ENCODE results near the gene DBP.
"Not testable (repeated sequence)": the region's sequence is repeated elsewhere in the genome, so short reads cannot be mapped to it uniquely, and the experiment has no call there.

The DBP gene

DNA sequence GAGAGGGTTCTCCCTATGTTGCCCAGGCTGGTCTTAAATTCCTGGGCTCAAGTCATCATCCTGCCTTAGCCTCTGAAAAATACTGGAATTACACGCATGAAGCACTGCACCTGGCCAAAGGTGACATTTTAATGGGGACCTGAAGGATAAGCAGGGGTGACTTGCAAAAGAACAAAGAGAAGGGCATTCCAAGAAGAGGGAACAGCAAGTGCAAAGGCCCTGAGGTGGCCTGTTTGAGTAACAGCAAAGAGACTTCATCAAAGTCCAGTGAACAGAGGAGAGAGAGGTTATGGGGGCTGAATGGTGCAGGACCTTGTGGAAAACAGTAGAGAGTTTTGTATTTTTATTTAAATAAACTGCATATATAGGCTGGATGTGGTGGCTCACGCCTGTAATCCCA is 4.7 kb upstream of the DBP start:
- DNase-seq (ENCODE audit: low read depth in 2 of 2) = no peak

DNA sequence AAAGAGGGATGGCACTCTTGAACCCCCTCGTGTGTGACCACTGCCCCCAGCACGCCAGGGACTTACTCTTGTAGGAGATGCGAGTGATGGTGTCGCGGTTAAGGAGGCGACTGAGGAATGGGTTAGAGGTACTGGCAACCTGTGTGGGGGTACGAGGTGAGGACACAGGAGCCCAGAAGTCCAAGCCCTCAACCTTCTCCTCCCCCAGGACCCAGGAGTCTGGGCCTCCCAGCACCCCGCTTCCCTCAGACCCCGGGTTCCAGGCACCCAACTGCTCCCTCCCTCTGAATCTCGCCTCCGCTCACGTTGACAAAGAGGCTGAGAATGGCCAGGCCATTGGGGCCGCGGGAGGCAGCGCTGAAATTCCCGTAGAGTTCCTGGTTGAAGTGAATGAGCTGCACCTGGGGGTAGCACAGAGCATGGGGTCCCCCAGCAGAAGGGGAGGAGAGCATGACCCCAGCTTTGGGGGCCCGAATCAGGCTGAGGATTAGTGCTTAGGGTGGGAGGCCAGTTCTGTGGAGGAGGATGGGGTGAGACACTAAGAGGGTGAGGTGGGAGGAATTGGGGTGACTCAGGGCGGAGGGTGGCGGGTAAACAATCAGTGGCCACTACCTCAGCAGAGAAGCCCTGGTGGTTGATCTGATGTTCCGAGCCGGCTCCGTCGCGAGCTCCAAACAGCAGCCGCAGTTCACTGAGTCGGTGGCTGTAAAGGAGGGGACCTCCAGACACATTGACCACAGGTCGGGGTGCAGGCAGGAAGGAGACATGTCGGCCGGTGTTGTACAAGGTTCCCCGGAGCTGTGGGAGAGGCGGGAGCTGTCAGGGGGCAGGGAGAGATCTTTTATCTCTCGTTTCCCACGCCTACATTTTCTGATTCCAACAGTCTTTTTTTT is 2.5 kb upstream of the DBP start:
- no peak for DNase-seq (ENCODE audit: low read depth in 2 of 2)

DNA sequence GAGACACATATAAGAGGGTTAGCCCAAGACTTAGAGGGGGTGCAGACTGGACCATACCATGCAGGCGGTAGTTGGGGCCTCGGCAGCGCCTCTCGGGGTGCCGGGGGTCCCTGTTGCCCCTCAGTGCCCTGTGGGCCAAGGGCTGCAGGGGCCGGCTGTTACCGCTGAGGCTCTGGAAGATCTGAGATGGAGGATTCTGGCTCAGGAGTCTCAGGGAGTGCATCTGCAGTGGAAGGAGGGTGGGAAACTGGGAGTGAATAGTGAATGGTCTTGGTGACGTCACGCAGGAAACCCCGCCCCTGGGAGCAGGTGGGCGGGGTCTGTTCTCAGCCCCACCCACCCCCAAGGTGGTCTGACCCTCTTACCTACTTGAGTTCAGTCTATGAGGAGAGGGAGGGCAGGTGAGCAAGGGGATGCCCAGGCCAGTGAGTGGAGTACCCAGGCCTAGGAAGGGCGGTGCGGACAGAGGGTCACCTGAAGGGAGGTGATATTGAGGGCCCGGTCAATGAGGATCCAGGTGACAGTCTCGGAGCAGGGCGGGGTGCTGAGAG is 1.7 kb upstream of the DBP start:
- no peak for DNase-seq (ENCODE audit: low read depth in 2 of 2)

DNA sequence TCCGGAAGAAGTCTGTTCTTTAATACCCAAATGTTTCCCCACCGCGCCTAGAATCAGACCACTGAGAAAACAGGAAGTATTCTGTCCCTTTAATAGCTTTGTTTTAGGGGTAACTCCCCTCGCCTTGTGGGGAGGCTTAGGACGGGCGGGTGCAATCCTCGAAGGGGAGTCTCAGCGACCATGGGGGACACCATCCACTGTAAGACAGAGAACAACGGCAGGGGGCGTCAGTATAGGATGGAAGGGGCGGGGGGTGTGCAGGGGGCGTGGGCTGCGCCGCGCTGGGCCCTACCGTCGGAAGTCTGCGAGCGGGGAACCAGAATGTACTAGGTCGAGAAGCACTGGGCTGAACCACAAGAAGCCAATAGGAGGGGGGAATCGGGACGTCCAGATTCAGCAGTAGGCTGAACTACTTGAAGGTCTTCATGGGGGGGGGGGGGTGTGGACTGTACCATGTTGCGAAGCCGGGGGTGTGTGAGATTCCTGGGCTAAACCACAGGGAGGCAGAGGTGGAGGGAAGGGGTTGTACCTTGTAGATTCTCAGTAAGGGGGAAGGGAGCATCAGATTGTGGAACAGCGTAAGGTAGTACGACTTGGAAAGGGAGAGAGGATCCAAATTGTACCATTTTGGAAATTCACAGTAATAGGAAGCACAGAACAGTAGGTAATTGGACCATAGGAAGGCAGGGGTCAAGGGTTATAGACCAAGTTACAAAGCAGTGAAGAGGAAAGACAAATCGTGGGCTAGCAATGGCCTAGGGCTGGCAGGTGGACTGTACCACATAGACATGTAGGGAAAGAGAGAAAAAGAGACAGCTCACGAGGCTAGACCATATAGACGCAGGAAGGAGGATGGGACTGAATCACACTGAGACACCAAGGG is 1.0 kb upstream of the DBP start:
- peak in 1 of 2 donors; percentile 58 for DNase-seq (ENCODE audit: low read depth in 2 of 2)

DNA sequence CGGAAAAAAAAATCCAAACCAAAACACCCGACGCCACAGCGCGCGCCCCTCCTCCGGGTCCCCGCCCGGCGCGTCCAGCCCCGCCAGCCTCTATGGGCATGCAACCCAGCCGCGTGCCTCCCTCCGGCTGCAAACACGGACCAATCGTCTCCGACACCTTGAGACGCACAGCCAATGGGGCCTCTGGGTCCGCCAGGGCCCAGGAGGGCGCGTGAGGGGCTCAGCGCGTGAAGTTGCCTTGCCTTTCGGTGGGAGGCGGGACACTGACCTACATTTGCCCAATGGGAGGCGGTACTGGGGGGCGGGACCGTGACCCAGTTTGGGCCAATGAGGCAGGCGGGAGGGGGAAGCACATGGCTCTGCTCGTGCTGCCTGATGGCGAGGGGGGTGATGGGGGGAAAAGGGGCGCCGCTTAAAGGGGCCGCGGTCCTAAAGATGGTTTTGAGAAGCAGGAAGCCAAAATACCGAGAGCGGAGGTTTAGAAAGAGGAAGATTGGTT is 319 bp upstream of the DBP start:
- DNase-seq (ENCODE audit: low read depth in 2 of 2) = peak; percentile 98 to 99

DNA sequence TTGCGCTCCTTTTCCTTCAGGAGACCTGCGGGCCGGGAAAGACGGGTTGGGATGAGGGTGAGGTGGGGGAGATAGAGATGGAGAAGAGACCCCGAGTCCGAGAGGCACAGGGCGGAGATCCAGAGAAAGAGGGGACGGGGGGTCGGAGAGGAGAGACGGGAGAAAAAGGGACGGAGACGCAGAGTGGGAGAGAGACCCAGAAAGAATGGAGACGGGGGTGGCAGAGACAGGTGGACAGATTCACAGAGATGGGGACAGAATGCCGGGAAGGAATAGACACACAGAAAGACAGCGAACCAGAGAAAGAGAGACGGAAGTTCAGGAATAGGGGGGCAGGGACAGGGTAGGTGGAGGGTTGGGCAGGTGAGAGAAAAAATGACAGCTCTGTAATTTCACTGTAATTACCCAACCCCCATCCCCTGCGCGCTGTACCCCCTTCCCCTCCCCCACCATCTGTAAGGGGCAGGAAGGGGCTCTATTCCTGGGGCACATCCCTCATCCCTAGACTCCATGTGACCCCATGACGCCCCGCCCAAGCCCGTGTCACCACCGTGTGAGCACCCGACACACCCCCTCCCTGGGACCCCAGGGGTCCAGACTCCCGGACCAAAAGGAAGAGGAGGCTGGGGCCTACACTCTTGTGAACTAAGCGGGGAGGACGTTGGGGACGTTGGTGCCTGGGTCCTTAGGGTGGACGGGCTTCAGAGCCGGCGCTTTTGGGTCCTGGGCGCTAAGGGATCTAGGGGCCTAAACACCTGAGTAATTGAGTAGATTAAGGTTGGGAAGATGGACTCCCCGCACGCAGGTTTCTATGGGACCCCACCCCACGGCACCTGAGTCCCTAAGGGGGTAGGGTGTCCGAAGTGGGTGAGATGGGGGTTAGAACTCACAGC is 967 bp downstream of the DBP start:
- DNase-seq (ENCODE audit: low read depth in 2 of 2) = no peak

DNA sequence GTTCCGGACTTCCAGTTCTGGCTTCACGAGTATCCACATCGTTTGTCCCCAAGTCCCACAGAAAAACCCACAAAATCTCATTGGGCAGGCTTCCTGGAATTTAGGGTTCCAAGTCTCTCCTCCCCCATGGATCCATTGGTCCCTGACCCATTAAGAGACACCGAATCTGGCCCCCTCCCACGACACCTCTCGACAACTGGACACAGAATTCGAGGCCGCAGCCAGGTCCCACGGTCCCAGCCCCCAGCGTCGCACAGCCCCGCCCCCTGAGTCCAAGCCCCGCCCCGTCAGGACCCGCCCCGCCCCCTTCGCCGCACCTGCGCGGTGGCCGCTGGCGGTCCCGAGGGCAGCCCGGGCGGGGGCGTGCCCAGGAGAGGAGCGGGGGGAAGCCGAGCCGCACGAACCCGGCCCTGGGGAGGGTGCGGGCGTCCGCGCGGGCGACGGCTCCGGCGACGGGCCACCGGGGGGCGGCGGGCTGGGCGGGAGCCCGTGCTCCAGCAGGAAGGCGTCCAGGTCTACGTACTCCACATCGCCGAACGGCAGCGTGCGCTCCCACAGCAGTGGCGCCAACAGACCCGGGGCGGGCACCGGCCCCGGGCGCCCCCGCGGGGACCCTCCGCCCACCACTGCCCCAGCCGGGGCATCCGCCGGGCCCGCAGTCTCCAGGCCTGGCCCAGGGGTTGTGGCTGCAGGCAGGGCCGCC is 1.8 kb downstream of the DBP start:
- peak in 1 of 2 donors; percentile 62 for DNase-seq (ENCODE audit: low read depth in 2 of 2)

DNA sequence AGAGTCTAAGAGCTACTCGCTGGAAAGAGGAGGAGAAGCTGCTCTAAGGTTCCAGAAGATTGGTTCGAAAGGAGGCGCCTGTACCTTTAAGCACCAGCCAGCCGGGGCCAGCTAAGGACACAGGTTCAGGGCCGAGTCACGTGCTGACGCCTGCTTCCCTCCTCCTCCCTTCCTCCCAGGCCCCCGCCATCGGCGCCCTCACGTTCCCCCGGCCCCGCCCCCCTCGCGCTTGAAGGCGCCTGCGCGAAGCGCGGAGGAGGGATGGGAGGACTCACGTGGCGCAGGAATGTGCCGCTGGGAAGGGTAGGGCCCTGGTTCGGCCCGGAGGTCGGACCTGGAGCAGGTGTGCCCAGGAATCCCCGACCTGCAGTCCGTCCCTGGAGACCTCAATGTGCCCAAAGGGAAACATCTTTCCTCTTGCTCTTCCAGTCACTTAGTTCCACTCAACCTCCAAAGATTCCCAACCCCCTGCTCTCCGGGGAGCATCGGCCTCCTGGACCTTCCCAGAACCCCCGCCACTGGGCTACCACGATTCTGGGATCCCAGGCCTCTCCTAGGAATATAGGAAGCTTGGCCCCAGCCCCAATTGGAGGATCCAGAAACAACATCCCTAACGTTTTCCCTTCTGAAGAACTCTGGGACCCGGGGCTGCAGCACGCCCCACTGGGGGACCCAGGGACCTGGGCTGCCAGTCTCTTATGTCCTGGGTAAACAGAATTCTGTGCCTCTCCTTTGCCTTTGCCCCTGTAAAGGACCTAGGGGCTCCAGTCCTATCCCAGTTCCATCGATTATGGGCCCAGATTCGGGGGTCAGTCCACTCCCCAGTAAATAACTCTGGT is 2.5 kb downstream of the DBP start:
- DNase-seq (ENCODE audit: low read depth in 2 of 2) = peak; percentile 78 to 81

DNA sequence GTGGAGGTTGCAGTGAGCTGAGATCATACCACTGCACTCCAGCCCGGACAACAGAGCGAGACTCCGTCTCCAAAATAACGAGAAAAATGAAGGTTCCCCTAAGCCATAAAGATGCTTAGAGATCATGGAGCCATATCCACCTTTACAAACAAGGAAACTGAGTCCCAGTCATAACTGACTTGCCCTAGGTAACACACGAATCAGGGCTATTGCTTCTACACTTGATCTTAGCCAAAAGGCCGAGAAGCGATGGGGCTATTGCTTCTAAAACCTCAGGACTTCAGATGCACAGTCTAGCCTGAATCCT is 3.2 kb downstream of the DBP start:
- DNase-seq (ENCODE audit: low read depth in 2 of 2) = no peak

DNA sequence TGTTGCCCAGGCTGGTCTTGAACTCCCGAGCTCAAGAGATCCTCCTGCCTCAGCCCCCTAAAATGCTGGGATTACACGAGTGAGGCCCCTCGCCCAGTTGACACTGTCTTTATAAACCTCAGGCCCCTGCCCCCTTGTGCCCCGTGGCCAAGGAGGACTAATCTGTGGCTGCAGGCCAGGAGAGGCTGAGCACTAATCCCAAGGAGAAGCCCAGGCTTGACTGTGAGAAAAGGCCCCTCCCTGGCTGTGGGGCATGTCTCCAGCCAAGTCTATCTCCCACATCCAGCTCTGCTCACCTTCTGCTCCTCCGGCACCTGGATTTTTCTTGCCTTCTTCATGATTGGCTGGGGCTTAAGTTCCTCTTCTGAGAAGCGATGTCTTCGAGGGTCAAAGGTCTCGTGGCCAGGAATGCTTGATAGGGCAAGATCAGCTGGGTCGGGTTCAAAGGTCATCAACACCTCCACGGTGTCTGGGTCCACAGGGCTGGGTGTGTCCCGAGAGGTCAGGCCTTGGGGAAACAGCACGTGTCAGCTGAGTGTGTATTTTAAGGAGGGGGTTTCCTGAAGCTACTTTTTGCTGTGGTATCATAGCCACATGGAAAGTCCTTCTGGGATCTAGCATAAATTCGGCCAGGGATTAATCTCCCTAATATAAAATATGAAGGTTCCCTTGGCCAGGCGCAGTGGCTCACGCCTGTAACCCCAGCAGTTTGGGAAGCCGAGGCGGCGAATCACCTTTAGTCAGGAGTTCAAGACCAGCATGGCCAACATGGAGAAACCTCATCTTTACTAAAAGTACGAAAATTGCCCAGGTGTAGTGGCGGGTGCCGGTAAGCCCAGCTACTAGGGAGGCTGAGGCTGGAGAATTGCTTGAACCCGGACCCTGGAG is 3.8 kb downstream of the DBP start:
- DNase-seq (ENCODE audit: low read depth in 2 of 2) = no peak

DNA sequence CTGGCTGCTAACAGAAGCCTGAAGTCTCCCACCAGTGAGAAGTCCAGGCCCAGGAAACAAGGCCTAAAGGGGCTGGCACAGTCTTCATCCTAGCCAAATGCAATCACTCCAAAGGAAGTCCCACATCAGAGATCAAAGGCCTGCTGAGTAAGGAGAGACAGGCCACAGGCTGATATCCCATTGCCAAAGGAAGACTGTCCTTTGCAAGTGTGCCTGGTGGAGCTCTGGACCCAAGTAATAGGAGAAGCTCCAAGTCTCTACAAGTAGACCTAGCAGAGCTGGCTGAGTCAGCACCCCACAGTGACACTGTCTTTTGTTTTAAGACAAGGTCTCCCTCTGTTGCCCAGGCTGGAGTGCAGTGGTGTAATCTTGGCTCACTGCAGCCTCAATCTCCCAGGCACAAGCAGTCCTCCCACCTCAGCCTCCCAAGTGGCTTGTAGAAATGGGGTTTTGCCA is 4.5 kb downstream of the DBP start:
- no peak for DNase-seq (ENCODE audit: low read depth in 2 of 2)

DNA sequence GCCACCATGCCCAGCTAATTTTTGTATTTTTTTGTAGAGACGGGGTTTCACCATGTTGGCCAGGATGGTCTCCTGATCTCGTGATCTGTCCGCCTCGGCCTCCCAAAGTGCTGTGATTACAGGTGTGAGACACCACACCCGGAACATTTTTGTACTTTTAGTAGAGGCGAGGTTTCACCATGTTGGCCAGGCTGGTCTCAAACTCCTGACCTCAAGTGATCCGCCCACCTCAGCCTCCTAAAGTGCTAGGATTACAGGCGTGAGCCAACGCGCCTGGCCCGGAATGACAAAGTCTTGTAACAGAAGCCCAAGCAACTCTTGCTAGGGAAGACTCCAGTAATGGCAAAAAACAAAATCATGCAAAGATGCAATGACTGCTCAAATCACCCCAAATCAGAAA is 4.9 kb downstream of the DBP start:
- DNase-seq (ENCODE audit: low read depth in 2 of 2) = not testable (repeated sequence)

DNA sequence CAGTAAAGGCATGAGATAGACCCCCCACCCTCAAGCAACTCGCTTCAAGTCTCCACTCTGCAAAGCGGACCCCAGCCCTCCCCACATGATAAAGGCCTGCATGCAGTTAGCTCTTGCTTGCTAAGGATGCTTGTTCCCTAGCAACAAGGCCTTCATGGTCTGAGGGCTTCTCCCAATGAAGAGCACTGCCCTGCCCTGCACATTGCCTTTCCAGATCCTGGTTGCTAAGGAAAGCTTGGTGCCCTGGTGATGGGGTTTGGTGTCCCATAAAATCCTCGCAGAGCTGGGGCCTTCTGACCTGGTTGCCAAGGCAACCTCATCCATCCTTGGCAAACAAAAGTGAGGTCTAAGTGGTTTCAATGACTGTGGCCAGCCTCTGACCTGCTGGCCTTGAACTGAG is 6.0 kb downstream of the DBP start:
- DNase-seq (ENCODE audit: low read depth in 2 of 2) = no peak

DNA sequence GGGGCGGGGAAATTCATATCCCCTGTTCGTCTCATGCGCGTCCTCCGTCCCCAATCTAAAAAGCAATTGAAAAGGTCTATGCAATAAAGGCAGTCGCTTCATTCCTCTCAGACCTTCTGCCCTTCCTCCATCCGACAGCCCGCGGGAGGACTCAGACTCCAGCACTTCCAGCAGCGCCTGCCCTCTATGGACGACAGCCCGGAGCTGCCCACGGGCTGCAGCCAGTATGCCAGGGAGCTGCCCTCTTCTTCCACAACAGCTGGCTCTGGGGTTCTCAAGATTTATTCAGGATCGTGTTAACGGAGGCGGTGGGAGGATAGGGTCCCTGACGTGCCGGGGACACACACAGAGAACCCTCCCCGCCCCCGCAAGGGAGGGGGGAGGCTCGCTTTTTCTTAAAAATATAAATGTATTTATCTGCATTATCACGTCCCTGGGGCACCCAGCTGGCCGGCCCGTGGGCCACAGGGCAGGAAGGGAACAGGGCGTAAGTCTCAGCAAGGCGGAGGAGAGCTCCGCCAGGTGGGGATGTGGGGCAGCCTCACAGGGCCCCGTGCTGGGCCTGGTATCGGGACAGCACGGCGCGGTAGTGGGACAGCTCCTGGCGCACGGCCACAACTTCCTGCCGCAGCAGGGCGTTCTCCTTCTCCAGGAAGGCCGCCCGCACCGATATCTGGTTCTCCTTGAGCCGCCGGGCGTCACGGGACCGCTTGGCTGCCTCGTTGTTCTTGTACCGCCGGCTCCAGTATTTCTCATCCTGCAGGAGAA is 6.7 kb downstream of the DBP start:
- DNase-seq (ENCODE audit: low read depth in 2 of 2) = no peak

DNA sequence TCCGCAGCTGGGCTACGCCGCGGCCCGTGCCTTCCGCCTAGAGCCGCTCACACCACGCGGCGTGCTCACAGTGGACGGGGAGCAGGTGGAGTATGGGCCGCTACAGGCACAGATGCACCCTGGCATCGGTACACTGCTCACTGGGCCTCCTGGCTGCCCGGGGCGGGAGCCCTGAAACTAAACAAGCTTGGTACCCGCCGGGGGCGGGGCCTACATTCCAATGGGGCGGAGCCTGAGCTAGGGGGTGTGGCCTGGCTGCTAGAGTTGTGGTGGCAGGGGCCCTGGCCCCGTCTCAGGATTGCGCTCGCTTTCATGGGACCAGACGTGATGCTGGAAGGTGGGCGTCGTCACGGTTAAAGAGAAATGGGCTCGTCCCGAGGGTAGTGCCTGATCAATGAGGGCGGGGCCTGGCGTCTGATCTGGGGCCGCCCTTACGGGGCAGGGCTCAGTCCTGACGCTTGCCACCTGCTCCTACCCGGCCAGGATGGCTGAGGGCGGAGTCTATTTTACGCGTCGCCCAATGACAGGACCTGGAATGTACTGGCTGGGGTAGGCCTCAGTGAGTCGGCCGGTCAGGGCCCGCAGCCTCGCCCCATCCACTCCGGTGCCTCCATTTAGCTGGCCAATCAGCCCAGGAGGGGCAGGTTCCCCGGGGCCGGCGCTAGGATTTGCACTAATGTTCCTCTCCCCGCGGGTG is 7.4 kb downstream of the DBP start:
- no peak for DNase-seq (ENCODE audit: low read depth in 2 of 2)

DNA sequence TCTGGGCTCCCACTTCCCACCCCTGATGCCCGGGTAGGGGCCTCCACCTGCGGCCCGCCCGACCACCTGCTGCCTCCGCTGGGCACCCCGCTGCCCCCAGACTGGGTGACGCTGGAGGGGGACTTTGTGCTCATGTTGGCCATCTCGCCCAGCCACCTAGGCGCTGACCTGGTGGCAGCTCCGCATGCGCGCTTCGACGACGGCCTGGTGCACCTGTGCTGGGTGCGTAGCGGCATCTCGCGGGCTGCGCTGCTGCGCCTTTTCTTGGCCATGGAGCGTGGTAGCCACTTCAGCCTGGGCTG is 7.9 kb downstream of the DBP start:
- DNase-seq (ENCODE audit: low read depth in 2 of 2) = no peak

DNA sequence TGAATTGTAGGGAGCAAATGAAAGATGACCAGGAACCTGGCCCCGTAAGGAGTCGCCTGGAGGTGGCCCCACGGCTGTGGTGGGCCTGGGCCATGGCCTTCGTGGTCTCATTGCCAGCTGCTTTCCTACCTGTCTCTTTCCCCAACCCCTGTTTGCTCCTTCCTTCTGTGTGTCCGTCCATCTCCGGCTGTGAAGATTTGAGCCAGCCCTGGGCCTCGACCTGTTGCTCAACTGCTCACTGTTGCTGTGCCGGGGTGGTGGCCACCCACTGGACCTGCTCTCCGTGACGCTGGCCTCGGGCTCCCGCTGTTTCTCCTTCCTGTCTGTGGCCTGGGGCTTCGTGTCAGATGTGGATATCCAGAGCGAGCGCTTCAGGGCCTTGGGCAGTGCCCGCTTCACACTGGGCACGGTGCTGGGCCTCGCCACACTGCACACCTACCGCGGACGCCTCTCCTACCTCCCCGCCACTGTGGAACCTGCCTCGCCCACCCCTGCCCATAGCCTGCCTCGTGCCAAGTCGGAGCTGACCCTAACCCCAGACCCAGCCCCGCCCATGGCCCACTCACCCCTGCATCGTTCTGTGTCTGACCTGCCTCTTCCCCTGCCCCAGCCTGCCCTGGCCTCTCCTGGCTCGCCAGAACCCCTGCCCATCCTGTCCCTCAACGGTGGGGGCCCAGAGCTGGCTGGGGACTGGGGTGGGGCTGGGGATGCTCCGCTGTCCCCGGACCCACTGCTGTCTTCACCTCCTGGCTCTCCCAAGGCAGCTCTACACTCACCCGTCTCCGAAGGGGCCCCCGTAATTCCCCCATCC is 8.5 kb downstream of the DBP start:
- DNase-seq (ENCODE audit: low read depth in 2 of 2) = no peak
